Endothelial cell of umbilical vein (primary cell): ENCODE measurements around the gene EEA1.

ENCODE experiments used
- CTCF ChIP-seq, 2 donors: IDR thresholded peaks; 1 replicate in 1 of 2; 2 replicates in 1 of 2; pipeline ENCODE4 v1.5.1; 2011; ENCODE audit warnings: low read length in 2 of 2, mild to moderate bottlenecking in 2 of 2, moderate library complexity in 2 of 2, control low read depth in 1 of 2, inconsistent platforms in 1 of 2, low read depth in 1 of 2; ENCODE audit not compliant: insufficient read depth in 1 of 2; ENCODE audit errors: extremely low read depth in 1 of 2
- EZH2 ChIP-seq: IDR thresholded peaks from 2 replicates; pipeline ENCODE4 v1.6.1; 2012; ENCODE audit warnings: borderline replicate concordance, low read depth, mild to moderate bottlenecking, moderate library complexity, low read length, inconsistent platforms; ENCODE audit not compliant: severe bottlenecking
- GATA2 ChIP-seq: IDR thresholded peaks from 2 replicates; pipeline ENCODE4 v1.7.0; 2011; ENCODE audit warnings: low read depth, mild to moderate bottlenecking, moderate library complexity, mixed read lengths, low read length; ENCODE audit not compliant: insufficient read length, insufficient read depth
- JUN ChIP-seq: IDR thresholded peaks from 2 replicates; pipeline ENCODE4 v1.6.1; 2011; ENCODE audit warnings: borderline replicate concordance, low read depth; ENCODE audit not compliant: insufficient read length, insufficient read depth
- MAX ChIP-seq: IDR thresholded peaks from 2 replicates; pipeline ENCODE4 v1.6.1; 2011; ENCODE audit not compliant: insufficient read depth, insufficient read length
- MYC ChIP-seq: IDR thresholded peaks from one replicate; pipeline ENCODE4 v1.6.1; 2011; ENCODE audit warnings: mild to moderate bottlenecking, low read depth, low read length
- POLR2A ChIP-seq: IDR thresholded peaks from 2 replicates; pipeline ENCODE4 v1.6.1; 2012; ENCODE audit warnings: low read depth, mild to moderate bottlenecking, control low read depth, low read length
- POLR2AphosphoS5 ChIP-seq: IDR thresholded peaks from 2 replicates; pipeline ENCODE4 v1.6.1; 2012; ENCODE audit warnings: low read depth, mild to moderate bottlenecking, control low read depth, low read length, moderate library complexity; ENCODE audit not compliant: insufficient read depth

GRCh38 chr12:92743026-92743425 is 186.1 kb downstream of the EEA1 start:
- TF ChIP-seq CTCF (IDR thresholded peaks at IDR 0.05; ENCODE audit: extremely low read depth in 1 of 2, insufficient read depth in 1 of 2, low read depth in 1 of 2, low read length in 2 of 2) (no peak), POLR2A (no peak), MYC (no peak), POLR2AphosphoS5 (no peak), EZH2 (no peak), MAX (no peak), JUN (no peak), GATA2 (no peak)
